HG02970 (cell line): ENCODE results near the gene ITPA.

ENCODE experiments used
- ATAC-seq: cut with Tn5 transposase; IDR thresholded peaks from one replicate; pipeline ENCODE4 v1.9.1; 2021; ENCODE audit warnings: mild to moderate bottlenecking, moderate library complexity, moderate number of reproducible peaks; ENCODE audit not compliant: unreplicated experiment, low FRiP score

Gene ITPA

GRCh38 chr20:3240776-3241363 is 31.6 kb downstream of the ITPA start:
- ATAC-seq, result no peak

GRCh38 chr20:3242172-3242692 is 32.9 kb downstream of the ITPA start:
- ATAC-seq, result no peak

- ATAC-seq, result no peak
Observed at GRCh38 chr20:3243718-3244358, 34.5 kb downstream of the ITPA start.

GRCh38 chr20:3244613-3245012 is 35.3 kb downstream of the ITPA start:
- ATAC-seq, result no peak

GRCh38 chr20:3245156-3245555 is 35.9 kb downstream of the ITPA start:
- no peak for ATAC-seq

GRCh38 chr20:3245711-3246110 is 36.4 kb downstream of the ITPA start:
- no peak for ATAC-seq

GRCh38 chr20:3246682-3247081 is 37.4 kb downstream of the ITPA start:
- no peak for ATAC-seq

GRCh38 chr20:3247638-3248037 is 38.3 kb downstream of the ITPA start:
- no peak for ATAC-seq

- no peak for ATAC-seq
Observed at GRCh38 chr20:3248167-3248992, 39.1 kb downstream of the ITPA start.

- ATAC-seq, result no peak
Observed at GRCh38 chr20:3248993-3249347, 39.7 kb downstream of the ITPA start.

GRCh38 chr20:3250091-3250504 is 40.8 kb downstream of the ITPA start:
- ATAC-seq, result no peak

- no peak for ATAC-seq
Observed at GRCh38 chr20:3251806-3252205, 42.5 kb downstream of the ITPA start.

- no peak for ATAC-seq
Observed at GRCh38 chr20:3255728-3256127, 46.4 kb downstream of the ITPA start.

- ATAC-seq, result no peak
Observed at GRCh38 chr20:3258429-3258828, 49.1 kb downstream of the ITPA start.

GRCh38 chr20:3262566-3262965 is 53.3 kb downstream of the ITPA start:
- ATAC-seq, result no peak

GRCh38 chr20:3270051-3270450 is 60.8 kb downstream of the ITPA start:
- ATAC-seq, result no peak

GRCh38 chr20:3273371-3273770 is 64.1 kb downstream of the ITPA start:
- ATAC-seq, result no peak
